Sigmoid colon (tissue), 4 donors: ENCODE data around the gene HEPN1.

Source experiments
- CTCF ChIP-seq, 4 experiments: fragments of 450-650 bp in 3 of 4; fragments of 200-600 bp in 1 of 4; IDR thresholded peaks; one replicate each; pipeline ENCODE4 v1.5.1; 2016 to 2019; ENCODE audit warnings: antibody characterized with exemption in 4 of 4, mild to moderate bottlenecking in 3 of 4, moderate library complexity in 2 of 4
- EP300 ChIP-seq, 4 donors: sonication (generic); formaldehyde crosslinking; IDR thresholded peaks; one replicate each; pipeline ENCODE4 v1.6.1; 2017; ENCODE audit warnings: antibody characterized with exemption in 4 of 4
- POLR2A ChIP-seq, 2 donors: fragments of 450-650 bp; IDR thresholded peaks; one replicate each; pipeline ENCODE4 v1.6.1; 2016; ENCODE audit warnings: antibody characterized with exemption in 2 of 2, mild to moderate bottlenecking in 2 of 2, moderate library complexity in 2 of 2
- POLR2AphosphoS5 ChIP-seq, 4 donors: sonication (generic); formaldehyde crosslinking; IDR thresholded peaks; one replicate each; pipeline ENCODE4 v1.6.1; 2017; ENCODE audit warnings: antibody characterized with exemption in 4 of 4

GRCh38 chr11:124886476-124886875 lies 32.6 kb upstream of the HEPN1 start:
- no peak for TF ChIP-seq POLR2A (IDR thresholded peaks at IDR 0.05)
- TF ChIP-seq CTCF (IDR thresholded peaks at IDR 0.05) = no peak
- no peak for TF ChIP-seq EP300 (IDR thresholded peaks at IDR 0.05)
- TF ChIP-seq POLR2AphosphoS5 (IDR thresholded peaks at IDR 0.05) = no peak
